ENCODE measurements around the gene PLA2G6.

PLA2G6 gene

GRCh38 chr22:38214302-38215056, 32.8 kb upstream of the PLA2G6 start:
- no peak for DNase-seq

DNA sequence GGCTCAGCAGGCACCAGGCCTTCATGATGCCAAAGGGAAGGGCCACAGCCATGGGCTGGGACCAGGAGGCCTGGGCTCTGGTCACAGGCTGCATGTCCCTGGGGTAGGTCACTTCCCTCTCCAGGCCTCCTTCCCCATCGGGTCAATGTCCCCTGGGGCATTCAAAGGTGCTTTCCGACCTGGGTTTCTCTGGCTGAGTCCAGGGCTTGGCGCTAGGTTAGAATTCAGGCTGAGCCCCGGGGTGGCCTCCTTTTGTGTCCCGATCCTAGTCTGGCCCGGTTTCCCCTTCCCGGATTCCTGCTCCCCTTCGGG, 32.3 kb upstream of the PLA2G6 start:
- DNase-seq = no peak

DNA sequence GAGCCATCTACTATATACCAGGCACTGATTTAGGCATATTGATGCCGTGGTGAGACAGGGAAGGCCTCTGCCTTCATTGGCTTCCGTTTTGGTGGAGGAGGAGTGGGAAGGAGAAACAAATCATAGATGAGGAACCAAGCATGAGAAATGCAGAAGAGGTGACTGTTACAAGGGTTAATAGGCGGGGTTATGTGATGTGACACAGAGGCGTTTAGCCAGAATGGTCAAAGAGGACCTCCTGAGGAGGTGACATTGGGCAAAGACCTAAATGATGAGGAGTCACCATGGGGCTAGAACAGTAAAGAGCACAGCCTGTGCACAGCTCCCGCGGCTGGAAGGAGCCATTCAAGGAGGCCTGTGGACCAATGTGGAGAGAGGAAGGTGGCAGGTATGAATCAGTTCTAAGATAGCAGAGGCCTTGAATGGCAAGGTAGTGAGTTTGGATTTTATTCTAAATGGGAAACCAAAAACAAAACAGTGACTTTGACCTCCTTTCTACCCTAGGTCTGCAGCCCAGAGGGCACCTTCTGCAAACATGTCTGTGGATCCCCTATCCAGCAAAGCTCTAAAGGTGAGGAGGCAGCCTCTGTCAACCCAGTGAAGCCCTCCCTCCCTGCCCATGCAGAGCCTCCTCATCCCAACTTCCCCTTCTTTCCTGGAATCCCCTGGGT, 31.8 kb upstream of the PLA2G6 start:
- DNase-seq = no peak

- DNase-seq = no peak
Measured at GRCh38 chr22:38212442-38212841, 30.8 kb upstream of the PLA2G6 start.

GRCh38 chr22:38211556-38211955, 29.9 kb upstream of the PLA2G6 start:
- no peak for DNase-seq

DNA sequence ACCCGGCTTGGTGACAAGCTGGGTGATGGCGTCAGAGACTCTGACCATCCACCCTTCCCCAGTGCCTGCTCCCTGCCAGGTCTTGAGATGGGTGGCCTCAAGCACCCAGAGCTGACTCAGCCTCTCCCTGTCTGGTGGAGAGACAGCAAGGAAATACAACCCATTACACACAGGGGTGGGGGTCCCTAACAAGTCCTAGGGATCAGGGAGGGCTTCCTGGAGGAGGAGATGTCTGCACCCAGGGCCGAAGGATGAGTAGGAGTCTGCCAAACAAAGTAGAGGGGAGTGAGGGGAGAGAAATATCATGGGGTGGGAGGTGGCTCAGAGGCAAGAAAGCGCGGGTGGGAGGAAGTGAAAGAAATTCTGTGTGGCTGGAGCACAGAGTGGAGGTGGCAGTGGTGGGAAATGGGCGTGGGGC, 26.9 kb upstream of the PLA2G6 start:
- DNase-seq = no peak

- no peak for DNase-seq
Measured at GRCh38 chr22:38207898-38208432, 26.3 kb upstream of the PLA2G6 start.

GRCh38 chr22:38205261-38206128, 23.9 kb upstream of the PLA2G6 start:
- no peak for DNase-seq

GRCh38 chr22:38204784-38205183, 23.2 kb upstream of the PLA2G6 start:
- no peak for DNase-seq

DNA sequence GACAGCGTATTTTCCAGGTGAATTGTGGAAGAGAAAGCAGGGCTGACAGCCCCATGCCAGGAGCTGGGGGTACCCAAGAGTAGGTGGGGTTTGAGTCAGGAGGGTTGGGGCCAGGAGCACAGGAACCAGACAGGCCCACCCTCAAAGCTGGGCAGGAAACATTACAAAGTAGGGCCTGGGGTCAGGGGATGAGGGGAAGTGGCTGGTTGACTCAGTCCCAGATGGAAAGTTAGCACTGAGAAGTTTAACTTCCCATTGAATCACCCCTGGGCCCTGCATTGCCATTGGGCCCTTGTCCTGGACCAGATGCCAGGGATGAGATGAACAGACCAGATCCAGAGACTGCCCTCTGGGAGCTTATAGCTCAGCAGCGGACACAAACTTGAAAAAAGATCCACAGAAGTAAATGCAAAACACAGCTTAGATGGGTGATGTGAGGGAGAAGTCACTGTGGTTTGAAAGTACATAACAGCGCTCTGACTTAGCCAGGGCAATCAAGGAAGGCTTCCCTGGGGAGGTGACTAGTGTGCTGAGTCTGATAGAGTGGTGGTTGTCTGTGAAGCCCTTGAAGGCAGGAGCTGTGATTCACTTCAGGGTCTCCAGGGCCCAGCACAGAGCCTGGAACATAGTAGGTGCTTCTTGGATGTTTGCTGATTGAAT, 22.4 kb upstream of the PLA2G6 start:
- no peak for DNase-seq

DNA sequence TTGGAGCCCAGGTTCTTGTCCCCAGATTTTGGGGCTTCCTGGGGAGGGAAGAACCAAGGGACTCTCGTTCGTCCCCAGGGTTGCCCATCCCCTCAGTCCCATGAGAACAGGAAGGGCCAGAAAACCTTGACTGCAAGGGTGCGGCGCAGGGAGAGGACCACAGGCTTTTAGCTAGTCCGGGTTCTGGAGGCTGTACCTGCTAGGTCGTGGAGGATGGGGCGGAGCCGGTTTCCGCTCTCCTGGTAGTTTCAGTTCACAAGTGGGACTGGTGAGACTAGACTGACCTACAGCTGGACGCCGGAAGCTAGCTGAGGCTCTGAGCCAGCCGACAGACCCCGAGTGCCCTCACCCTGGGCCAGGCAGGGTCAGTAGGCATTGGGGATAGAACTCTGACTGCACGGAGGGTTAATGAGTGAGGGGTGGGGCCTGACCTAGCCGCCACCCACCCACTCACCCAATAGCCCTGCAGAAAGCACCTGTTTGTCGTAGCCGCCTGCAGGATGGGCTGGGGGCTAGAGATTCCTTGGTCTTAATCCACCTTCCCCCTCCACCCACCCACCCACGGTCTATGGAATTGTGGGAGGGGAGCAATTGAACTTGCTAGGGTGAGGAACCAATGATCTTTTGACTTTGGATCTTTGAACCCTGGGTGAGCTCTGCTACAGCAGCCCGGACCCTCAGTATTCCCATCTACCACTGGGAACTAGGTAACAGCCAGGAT, 21.6 kb upstream of the PLA2G6 start:
- no peak for DNase-seq

- DNase-seq = no peak
Measured at GRCh38 chr22:38202437-38203089, 20.9 kb upstream of the PLA2G6 start.

DNA sequence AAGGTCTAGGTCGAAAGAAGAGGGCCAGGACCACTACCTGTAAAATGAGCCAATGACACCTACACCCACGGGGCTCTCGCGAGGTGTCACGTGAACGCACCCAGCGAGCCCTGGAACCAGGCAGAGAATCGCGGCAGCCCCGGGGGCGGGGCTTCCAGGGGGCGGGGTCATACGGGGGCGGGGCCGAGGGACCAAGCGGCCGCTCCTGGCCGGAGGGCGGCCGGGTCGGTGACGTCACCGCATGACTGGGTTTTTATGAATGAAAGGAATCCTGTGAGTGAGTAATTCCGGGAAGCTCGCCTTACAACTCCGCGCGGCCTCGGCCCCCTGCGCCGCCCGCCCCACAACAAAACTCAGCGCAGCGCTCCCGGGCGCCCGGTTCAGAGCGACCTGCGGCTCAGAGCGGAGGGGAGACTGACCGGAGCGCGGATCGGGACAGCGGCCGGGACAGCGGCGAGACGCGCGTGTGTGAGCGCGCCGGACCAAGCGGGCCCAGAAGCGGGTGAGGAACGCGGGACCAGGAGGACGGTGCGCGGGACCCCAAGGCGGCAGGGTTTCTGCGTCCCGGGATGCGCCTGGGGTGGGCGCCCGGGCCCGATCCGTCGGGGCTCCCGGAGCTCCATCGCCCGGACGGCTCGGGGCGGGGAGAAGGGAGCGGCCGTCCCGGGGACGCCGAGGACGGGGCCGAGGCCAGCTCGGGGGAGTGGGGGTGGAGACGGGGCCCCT, 20.2 kb upstream of the PLA2G6 start, which contains the start of gene MAFF:
MAFF (plus strand) TSS at position 284 of the 726 bp plus-strand sequence. CDS start 11,860 bp downstream, outside the sequence.
- DNase-seq = peak; percentile 45

DNA sequence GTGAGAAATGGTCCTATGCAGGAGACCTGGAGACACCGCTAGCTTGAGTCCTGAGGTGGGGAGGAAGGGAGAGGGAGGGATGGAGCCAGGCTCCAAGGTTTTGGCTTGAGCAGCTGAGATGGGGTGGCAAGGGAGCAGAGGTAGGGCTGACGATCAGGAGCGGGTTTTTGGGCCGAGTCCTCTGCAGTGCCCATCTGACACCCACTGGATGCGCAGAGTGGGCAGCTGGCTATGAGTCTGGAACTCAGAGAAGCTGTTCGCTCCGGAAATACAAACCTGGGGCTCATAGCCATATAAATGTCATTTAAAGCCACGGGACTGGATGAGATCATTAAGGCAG, 19.7 kb upstream of the PLA2G6 start:
- DNase-seq = no peak

DNA sequence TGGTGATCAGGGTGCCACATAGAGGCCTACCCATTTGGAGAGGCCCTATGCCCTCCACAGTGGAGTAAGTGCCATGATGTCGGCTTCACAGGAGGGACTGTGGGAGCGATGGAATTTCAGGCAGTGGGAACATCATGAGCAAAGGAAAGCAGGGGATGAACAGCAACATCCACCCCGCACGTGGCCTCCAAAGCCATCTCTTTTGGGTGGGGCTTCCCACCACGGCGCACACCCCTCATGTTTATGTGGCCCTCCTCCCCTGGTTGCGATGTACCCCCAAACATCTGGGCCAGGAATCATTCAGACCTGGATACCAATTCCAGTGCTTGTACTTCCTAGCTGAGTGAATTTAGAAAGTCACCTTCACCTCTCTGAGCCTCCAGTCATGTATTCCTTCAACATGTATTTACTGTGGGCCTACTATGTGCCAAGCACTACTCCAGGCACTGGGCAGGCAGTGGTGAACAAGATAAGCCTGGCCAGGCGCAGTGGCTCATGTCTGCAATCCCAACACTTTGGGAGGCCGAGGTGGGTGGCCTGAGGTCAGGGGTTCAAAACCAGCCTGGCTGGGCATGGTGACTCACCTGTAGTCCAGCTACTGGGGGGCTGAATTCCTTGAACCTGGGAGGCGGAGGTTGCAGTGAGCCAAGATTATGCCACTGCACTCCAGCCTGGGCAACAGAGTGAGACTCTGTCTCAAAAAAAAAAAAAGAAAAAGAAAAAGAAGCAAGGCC, 18.4 kb upstream of the PLA2G6 start:
- no peak for DNase-seq

DNA sequence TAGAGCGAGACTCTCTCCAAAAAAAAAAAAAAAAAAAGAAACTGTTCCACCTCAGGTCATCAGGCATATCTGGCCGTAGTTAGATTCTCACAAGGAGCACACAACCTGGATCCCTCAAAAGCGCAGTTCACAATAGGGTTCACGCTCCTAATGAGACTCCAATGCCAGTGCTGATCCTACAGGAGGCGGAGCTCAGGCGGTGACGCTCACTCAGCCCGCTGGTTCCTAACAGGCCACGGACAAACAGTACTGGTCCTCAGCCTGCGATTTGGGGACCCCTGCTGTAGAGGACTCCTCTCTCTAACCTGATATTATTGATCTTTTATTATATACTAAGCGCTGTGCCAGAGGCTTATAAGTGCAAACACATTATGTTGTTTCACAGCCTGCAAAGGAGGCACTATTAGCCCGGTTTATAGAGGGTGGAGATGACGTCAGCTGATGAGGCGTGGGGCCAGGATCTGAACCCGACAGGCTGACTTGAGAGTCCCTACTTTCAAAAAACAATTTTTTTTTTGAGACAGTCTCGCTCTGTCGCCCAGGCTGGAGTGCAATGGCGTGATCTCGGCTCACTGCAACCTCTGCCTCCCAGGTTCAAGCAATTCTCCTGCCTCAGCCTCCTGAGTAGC, 15.3 kb upstream of the PLA2G6 start:
- peak; percentile 24 for DNase-seq

DNA sequence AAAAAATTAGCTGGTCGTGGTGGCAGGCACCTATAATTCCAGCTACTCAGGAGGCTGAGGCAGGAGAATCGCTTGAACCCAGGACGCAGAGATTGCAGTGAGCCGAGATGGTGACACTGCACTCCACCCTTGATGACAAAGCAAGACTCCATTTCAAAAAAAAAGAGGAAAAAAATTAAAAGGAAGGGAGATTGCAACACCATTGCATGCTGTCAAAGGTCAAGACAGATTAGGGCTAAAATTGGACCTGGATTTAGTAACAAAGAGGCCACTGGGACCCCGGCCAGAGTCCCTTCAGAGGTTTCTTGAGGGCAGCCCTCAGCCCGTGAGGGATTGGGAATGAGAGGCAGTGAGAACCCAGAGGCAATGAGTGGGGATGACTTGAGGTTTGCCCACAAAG, 11.9 kb upstream of the PLA2G6 start:
- DNase-seq = no peak

DNA sequence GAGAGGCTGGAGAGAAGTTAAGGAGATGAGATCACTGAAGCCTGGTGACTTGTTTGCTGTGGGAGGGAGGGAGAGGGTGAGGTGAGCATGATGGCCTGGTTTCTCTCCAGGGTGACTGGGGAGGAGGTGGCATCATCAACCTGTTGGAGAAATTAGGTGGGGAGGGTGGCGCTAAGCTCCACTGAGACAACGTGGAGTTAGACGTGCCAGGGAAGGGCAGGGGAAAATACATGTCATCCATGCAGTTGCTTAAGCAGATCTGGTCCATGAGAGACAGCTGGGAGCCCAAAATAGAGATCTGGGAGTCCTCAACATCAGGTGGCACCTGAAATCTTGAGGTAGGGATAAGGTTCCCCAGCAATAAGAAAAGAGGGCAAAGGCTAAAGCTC, 10.8 kb upstream of the PLA2G6 start:
- DNase-seq = no peak

DNA sequence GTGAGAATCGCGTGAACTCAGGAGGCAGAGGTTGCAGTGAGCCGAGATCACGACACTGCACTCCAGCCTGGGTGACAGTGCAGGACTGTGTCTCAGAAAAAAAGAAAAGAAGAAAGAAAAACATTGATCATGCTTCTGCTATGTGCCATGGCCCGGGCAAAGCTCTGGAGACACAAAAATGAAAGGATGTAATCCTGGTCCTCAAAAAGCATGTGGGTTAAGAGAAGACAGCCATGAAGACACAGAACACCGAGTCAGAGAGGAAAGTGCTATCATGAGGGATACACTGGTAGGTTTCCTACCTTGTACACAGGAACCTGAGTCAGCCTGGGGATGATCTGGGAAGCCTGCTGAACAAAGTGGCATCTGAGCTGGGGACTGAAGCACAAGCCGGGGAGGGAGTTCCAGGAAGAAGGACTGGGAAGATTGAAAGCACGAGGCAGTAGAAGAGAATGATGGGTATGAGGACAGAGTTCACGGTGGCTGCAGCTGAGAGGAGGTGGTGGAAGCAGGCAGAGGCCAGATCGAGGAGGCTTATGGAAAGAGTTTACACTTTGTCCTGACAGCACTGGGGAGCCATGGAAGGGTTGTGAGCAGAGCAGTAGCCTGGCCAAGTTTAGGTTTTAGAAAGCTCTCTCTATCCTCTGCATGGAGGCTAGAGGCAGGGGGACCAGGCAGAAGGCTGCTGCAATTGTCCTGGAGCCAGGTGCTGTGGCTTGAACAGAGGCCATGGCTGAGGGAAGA, 10.3 kb upstream of the PLA2G6 start:
- DNase-seq = no peak
